ENCODE results near the gene PTH2R. TPM values are rescaled to one million over a fixed set of nuclear protein-coding genes. Genes with fewer than 3 reads are reported as not detected.

PTH2R gene
- total and polyA plus RNA-seq, 9 of the 15 experiments (the other 6 are each of a cell fraction or from before 2014, with no cell fraction given): 2.7 to 8.8 (median 4.2) TPM

- ATAC-seq: peak; percentile 72
- FAIRE-seq: peak; percentile 73
- POLR2A ChIA-PET: no interaction called here
- TF ChIP-seq TEAD4 (IDR thresholded peaks at IDR 0.05; ENCODE audit: low read length) (no peak), TEAD4 (CRISPR knock-in tag; IDR thresholded peaks at IDR 0.05; ENCODE audit: borderline replicate concordance) (no peak), PHF21A (IDR thresholded peaks at IDR 0.05; ENCODE audit: borderline replicate concordance, low read depth) (no peak), PHF8 (IDR thresholded peaks at IDR 0.05; ENCODE audit: borderline replicate concordance, low read length) (no peak), ZBED1 (IDR thresholded peaks at IDR 0.05) (no peak), HDGF (IDR thresholded peaks at IDR 0.05) (no peak), E2F3 (CRISPR knock-in tag; IDR thresholded peaks at IDR 0.05) (no peak), RAD21 (CRISPR knock-in tag; conservative IDR thresholded peaks at IDR 0.05 in 1 of 2, IDR thresholded peaks at IDR 0.05 in 1 of 2) (peak; percentile 29 to 41; a peak in 2 of 4 replicates), JUNB (CRISPR knock-in tag; conservative IDR thresholded peaks at IDR 0.05) (no peak), KDM5B (IDR thresholded peaks at IDR 0.05; ENCODE audit: insufficient replicate concordance, low read depth, low read length) (no peak), GABPA (tag; conservative IDR thresholded peaks at IDR 0.05; ENCODE audit: low read depth) (no peak), ZNF780A (CRISPR knock-in tag; IDR thresholded peaks at IDR 0.05) (no peak), ZNF324 (CRISPR knock-in tag; IDR thresholded peaks at IDR 0.05) (no peak), RCOR1 (IDR thresholded peaks at IDR 0.05; ENCODE audit: borderline replicate concordance in 1 of 2, low read depth in 2 of 2, low read length in 2 of 2) (no peak), ZBTB34 (CRISPR knock-in tag; IDR thresholded peaks at IDR 0.05) (no peak), SMC3 (conservative IDR thresholded peaks at IDR 0.05; ENCODE audit: insufficient read depth, low read depth, low read length) (0 out of 2 replicates have a peak, but pooled peaks have one; percentile 24), POLR2A (conservative IDR thresholded peaks at IDR 0.05) (no peak), ARID3A (IDR thresholded peaks at IDR 0.05; ENCODE audit: borderline replicate concordance, low read depth, low read length) (peak; percentile 59; the same call in 1 of the 2 replicates), CTCF (IDR thresholded peaks at IDR 0.05 in 2 of 3, conservative IDR thresholded peaks at IDR 0.05 in 1 of 3; ENCODE audit: insufficient read depth in 2 of 3, low read depth in 1 of 3, low read length in 3 of 3) (peak; percentile 46 to 66 (median 64); a peak in 5 of 6 replicates)
These were observed 33.0 kb upstream of the PTH2R start for GRCh38 chr2:208373460-208374089.

More at GRCh38 chr2:208373460-208374089, 33.0 kb upstream of the PTH2R start:
- BruUV-seq (replicated peaks): no TSS peak
- H3K36me3 ChIP-seq (ENCODE audit: control insufficient read depth, insufficient read depth, low read length): no peaks in the 10 kb centered on the region
- H3K79me2 ChIP-seq (ENCODE audit: control insufficient read depth, insufficient read depth, low read length): no peaks in the 10 kb centered on the region
- CTCF ChIA-PET (ENCODE audit: low intra/inter-chr PET ratio): interaction anchor here (0.5 kb wide), 1 partner anchor 713 kb away, joined by 3 read pairs; no protein-coding TSS in a partner anchor
- H3K4me2 ChIP-seq (ENCODE audit: insufficient read depth, low read length): no peak overlapping the region
- no peaks in the 10 kb centered on the region for H4K20me1 ChIP-seq (replicated peaks; ENCODE audit: control insufficient read depth, insufficient read depth, low read length)
- H3K4me1 ChIP-seq (replicated peaks in 1 of 2; ENCODE audit: control insufficient read depth in 2 of 2, insufficient read depth in 2 of 2, low read length in 2 of 2): peaks cover 0 to 12% of the 10 kb centered on the region in 2 experiments; a peak in 2 of 5 replicates
- no peaks in the 10 kb centered on the region for H3K9me3 ChIP-seq (replicated peaks; ENCODE audit: control insufficient read depth, insufficient read depth, low read depth, low read length)
- 32% methylated on average over 2 of the region's 2 CpGs for WGBS (ENCODE audit: insufficient coverage, low coverage, missing lambda C conversion rate)
- H3K4me3 ChIP-seq: no peak overlapping the region
- intact Hi-C loops (cut with micrococcal nuclease) (loop anchor here (1.0 to 10.0 kb wide), 2 partner anchors 199 to 271 kb away; no protein-coding TSS in a partner anchor), in situ Hi-C loops (cut with MboI) (no loop called here)
- DNase-seq (ENCODE audit: extremely low read depth in 1 of 4, low spot score in 3 of 4): peak; percentile 31 to 45 (median 34)
- no peaks in the 10 kb centered on the region for H3K9me1 ChIP-seq (ENCODE audit: control insufficient read depth, insufficient read depth, low read length)
- H2AFZ ChIP-seq (ENCODE audit: low read depth, low read length): no peak overlapping the region
- no peak overlapping the region for H3K27ac ChIP-seq (ENCODE audit: extremely low read depth, low read depth, low read length)
- H3K9ac ChIP-seq (ENCODE audit: insufficient read depth in 1 of 2, low read depth in 2 of 2, low read length in 2 of 2): no peak overlapping the region
- no peaks in the 10 kb centered on the region for H3K27me3 ChIP-seq (ENCODE audit: control insufficient read depth in 2 of 2, insufficient read depth in 2 of 2, low read length in 2 of 2)
